LNCaP clone FGC (cell line): Measurements from ENCODE around the gene CATSPERB.

Source experiments
- DNase-seq: peaks from one replicate; pipeline ENCODE4 v3.0.0-alpha.2; 2011; ENCODE audit warnings: low read depth
- H3K4me3 ChIP-seq: 2 replicates; pipeline ENCODE4 v1.5.1; 2011; ENCODE audit warnings: mild to moderate bottlenecking, low read depth, low read length, control low read depth
- TF ChIP-seq, protein P1 (sequence below): IDR thresholded peaks from 2 replicates; pipeline ENCODE4 v1.5.1; 2012; ENCODE audit warnings: mild to moderate bottlenecking; ENCODE audit not compliant: control insufficient read depth, insufficient read depth; ENCODE audit errors: extremely low read depth

The CATSPERB gene

DNA sequence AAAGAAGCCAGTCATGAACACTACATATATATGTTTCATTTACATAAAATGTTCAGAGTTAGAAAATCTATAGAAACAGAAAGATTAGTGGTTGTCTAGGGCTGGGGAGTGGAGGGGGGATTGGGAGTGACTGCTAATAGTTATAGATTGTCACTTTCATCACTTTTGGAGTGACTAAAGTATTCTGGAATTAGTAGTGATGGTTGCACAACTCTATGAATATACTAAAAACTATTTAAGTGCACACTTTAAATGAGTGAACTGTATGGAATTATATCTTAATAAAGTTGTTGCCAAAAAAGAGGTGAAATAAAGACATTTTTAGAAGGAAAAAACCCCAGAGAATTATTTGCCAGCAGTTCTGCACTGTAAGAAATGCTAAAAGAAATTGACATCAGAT lies 9.5 kb downstream of the CATSPERB start:
- no peak overlapping the region for H3K4me3 ChIP-seq
- TF ChIP-seq, protein P1, sequence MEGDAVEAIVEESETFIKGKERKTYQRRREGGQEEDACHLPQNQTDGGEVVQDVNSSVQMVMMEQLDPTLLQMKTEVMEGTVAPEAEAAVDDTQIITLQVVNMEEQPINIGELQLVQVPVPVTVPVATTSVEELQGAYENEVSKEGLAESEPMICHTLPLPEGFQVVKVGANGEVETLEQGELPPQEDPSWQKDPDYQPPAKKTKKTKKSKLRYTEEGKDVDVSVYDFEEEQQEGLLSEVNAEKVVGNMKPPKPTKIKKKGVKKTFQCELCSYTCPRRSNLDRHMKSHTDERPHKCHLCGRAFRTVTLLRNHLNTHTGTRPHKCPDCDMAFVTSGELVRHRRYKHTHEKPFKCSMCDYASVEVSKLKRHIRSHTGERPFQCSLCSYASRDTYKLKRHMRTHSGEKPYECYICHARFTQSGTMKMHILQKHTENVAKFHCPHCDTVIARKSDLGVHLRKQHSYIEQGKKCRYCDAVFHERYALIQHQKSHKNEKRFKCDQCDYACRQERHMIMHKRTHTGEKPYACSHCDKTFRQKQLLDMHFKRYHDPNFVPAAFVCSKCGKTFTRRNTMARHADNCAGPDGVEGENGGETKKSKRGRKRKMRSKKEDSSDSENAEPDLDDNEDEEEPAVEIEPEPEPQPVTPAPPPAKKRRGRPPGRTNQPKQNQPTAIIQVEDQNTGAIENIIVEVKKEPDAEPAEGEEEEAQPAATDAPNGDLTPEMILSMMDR = no peak
- DNase-seq = no peak

DNA sequence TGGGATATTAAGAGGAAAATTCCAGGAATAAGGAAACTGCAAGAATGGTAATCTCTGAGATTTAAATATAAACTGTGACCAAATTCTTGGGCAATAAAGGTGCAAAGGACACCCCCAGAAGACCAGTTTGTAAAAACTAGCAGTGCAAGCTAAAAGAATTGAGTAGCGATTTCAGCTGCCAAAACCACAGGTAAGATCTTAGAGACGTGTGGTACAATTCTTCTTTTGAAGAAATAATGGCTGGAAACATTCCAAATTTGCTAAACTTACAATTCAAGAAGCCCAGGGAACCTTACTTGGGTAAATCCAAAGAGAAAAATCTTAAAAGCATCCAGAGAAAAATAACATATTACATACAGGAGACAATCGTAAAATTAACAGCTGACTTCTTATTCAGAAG lies 12.0 kb downstream of the CATSPERB start:
- no peak for DNase-seq
- no peak overlapping the region for H3K4me3 ChIP-seq
- TF ChIP-seq, protein P1 = no peak

- H3K4me3 ChIP-seq = no peak overlapping the region
- TF ChIP-seq, protein P1 = no peak
- DNase-seq = no peak
Measured at GRCh38 chr14:91716999-91717398, 14.9 kb downstream of the CATSPERB start.

GRCh38 chr14:91714805-91715204 lies 17.1 kb downstream of the CATSPERB start:
- no peak for DNase-seq
- TF ChIP-seq, protein P1 = no peak

DNA sequence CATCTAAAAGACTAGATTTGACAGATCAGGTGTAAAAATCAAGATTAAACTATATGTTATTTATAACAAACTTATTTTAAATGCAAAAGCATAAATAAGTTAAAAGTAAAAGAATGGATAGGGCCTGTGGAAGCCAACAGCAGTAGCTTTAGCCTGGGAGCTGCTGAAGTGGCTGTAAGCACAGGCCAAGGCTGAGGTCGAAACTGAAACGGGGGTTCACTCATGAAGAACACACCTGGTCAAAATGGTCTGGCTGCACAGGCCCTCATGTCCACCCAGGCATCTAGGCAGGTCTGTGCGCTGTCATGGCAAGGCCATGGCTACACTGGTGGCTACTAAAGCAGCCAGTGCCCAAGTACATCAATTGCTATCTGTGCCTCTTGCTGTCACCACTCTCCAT lies 23.1 kb downstream of the CATSPERB start:
- TF ChIP-seq, protein P1 = no peak
- no peak for DNase-seq
- H3K4me3 ChIP-seq = no peak overlapping the region

More at GRCh38 chr14:91714805-91715204, 17.1 kb downstream of the CATSPERB start:
- no peak overlapping the region for H3K4me3 ChIP-seq

DNA sequence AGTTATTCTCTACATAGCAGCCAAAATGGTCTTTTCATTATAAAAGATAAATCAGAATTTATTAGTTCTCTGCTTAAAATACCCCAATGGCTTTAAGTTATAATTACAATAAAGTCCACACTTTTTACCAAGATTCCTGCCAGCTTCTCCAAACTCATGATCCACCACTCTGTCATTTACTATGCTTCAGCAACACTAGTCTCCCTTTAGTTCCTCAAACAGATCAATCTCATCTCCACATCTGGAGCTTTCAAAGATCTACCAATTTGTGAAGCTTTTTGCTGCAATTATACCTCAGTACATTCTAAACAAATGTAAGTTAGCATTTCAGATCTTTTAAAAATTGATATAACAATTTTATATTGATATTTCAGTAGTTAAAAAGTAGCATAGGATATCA lies 24.9 kb downstream of the CATSPERB start:
- DNase-seq = no peak
- TF ChIP-seq, protein P1 = no peak
- H3K4me3 ChIP-seq = no peak overlapping the region

DNA sequence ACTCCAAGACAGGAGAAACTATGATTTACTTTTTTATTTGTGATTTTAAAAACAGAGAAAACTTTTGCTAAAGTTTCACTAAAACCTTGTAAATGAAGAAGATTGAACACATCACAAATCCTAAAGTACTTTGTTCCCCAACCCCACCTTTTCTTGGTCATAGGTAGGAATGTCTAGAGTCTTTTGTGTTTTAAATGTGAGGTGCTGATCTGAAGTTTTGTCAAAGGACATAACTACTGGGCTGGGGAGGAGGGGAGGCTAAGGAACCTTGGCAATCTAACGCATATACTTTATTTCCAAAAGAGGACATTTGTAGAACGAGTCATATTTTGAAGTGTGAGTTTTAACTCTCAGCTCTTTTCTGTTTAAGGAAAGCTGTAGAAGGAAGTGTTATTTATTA lies 37.2 kb downstream of the CATSPERB start:
- TF ChIP-seq, protein P1 = no peak
- H3K4me3 ChIP-seq = no peak overlapping the region

More for the DNA sequence above, 37.2 kb downstream of the CATSPERB start:
- DNase-seq = no peak
